GM18505 (cell line): Measurements from ENCODE around the gene PRIMA1.

ENCODE experiments used
- ATAC-seq: cut with Tn5 transposase; IDR thresholded peaks from one replicate; pipeline ENCODE4 v1.9.1; 2021; ENCODE audit not compliant: unreplicated experiment
- POLR2A ChIP-seq: IDR thresholded peaks from 4 replicates; pipeline ENCODE4 v1.6.1; 2011; ENCODE audit warnings: borderline replicate concordance; ENCODE audit not compliant: insufficient read depth, insufficient read length; ENCODE audit errors: extremely low read depth

Gene PRIMA1

GRCh38 chr14:93743270-93744060 is 44.8 kb downstream of the PRIMA1 start:
- no peak for ATAC-seq
- no peak for TF ChIP-seq POLR2A

- TF ChIP-seq POLR2A, result no peak
- no peak for ATAC-seq
These were observed 45.5 kb downstream of the PRIMA1 start for GRCh38 chr14:93742761-93743160.

DNA sequence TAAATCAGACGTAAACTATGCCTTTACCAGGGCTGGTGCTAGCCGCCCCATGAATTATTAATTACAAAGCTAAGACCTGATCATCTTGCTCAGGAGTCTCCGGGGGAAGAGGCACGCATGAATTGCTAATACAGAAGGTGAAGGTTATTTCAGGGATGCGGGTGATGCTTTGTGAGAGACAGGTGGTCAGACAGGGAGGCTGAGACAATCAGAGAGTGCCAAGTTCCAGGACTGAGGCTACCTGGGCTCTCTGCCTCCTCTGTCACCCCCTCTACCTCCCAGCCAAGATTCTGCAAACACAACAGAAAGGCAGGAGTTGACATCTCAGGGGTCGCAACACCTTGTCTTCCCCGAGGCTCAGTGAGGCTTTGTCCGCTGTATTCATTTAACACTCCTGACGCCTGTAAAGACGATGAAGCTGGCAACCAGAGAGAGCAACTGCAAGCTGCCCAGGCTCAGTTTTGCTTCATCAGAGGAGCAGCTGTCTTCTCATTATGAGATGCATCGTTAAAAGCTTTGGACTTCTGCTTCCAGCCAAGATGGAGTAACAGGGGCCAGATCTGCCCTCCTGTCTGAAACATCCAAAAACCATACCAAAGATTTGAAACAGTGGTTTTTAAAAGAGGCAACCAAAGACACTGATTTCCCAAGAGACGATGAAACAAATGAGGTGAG is 46.6 kb downstream of the PRIMA1 start:
- no peak for TF ChIP-seq POLR2A
- no peak for ATAC-seq

GRCh38 chr14:93737634-93738033 is 50.7 kb downstream of the PRIMA1 start:
- ATAC-seq, result no peak
- no peak for TF ChIP-seq POLR2A

DNA sequence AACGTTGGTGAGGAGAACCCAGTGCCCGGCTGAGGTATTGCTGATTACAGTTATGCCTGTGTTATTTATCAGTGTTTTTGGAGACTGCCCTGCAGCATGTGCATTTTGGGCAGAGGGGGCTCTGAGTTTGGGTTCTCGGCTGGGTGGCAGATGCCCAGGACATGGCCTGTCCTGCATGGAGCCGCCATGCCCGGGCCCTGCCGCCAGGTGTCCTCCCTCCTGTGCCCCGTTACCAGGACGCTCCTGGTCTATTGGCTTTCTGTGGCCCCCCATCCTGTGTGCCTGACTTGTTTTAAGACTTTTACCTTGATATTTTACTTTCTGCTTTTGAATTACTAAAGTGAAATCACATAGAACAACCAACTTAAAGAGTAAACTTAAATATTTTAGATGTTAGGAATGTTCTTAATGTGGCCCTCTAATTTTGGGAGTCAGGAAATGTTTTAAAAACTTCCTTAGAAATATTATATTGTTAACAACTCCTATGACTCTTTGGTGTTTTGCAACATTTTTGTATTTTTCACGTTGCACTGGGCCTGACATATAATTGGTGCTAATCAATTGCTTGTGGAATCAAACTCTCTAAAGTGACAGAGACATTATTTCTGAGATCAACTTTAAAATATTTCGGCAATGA is 51.8 kb downstream of the PRIMA1 start:
- no peak for TF ChIP-seq POLR2A
- ATAC-seq, result no peak

DNA sequence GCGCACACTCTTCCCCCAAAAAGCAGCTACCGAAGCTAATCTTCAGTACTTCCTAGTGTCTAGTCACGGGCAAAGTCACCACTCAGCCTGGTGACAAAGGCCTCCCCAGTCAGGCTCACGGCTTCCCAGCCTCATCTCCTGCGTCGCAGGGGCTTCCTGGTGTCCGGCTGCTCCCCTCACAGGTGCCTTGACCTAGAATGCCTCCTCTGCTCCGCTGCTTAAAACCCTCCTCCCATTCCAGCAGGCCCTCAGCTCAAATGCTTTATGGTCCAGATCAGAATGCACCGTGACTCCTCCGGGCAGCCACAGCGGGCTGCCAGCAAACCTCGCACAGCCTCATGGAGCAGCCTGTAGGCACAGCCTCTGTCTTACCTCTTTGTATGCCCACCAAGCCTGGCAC is 53.1 kb downstream of the PRIMA1 start:
- ATAC-seq, result no peak

GRCh38 chr14:93734086-93734822 is 54.0 kb downstream of the PRIMA1 start:
- TF ChIP-seq POLR2A, result no peak
- no peak for ATAC-seq

More for the DNA sequence above, 53.1 kb downstream of the PRIMA1 start:
- TF ChIP-seq POLR2A, result no peak

- ATAC-seq, result no peak
- no peak for TF ChIP-seq POLR2A
These were observed 54.7 kb downstream of the PRIMA1 start for GRCh38 chr14:93733631-93734030.

DNA sequence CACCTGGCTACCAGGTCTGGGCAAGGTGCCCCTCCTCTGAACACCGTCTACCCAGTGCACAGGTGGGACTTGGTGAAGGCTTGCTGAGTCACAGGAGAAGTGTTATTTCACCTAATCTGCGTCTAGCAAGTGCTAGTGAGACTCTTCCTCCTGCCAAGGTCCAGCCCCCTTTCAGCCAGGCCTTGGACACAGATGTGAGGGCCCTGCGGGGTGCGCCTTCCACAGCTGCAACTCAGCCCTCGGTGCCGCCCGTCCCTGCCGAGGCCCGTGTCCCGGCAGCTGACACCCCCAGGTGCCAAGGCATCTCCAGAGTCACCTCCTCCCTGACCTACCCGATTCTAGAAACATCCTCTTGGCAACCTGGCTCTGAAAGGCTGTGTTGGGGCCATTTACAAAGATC is 55.1 kb downstream of the PRIMA1 start:
- ATAC-seq, result no peak
- TF ChIP-seq POLR2A, result no peak

DNA sequence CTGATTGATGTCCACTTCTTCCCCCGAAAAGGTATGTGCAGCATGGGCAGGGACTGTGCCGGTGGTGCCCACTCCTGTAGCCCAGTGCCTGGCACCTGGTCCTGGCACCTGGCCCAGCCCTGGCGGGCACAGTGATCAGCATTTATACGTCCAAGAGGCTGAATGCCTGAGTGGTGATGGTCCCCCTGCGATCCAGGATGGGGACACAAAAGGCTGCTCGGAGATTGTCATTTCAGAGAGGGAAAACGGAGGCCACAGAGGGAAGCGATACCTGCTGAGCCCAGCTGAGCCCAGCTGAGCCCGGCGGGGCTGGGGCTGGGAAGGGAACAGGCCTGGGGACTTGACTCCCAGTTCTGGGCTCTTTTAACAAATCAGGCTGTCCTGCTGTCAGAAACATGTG is 55.8 kb downstream of the PRIMA1 start:
- no peak for ATAC-seq
- no peak for TF ChIP-seq POLR2A

DNA sequence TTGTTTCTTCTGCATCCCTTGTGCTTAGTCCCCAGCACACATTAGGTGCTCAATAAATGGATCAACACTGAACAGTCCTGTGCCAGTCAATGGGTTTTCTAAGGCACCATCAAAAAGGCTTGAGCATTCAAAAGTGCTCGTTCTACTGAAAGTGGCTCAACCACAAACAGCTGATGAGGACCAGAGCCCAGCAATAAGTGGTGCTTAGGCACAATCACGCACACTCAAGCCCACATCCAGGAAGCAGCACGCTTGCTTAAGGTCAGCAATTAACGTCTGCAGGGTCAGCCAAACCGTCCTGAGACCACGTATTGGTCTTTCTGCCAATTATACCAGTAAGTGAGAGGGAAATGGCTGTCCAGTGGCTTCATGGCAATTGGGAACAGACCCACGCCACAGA is 56.5 kb downstream of the PRIMA1 start:
- TF ChIP-seq POLR2A, result no peak
- no peak for ATAC-seq

DNA sequence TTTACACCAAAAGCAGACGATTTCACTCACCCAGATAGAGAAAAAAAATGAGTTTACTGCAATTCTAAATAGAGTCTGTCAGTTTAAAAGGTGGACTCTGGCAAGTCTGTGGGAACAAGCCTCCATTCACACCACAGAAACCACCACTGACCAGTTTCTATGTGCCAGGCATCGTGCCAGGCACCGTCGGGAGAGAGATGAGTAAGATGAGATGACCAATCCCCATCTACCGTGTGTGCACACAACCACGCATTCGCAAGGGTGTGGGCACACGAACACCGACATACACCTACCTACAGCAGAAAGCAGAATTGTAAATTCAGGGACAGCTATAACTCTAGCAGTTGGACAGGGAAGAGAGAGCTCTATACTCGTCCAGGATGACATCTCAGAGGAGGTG is 58.3 kb downstream of the PRIMA1 start:
- no peak for TF ChIP-seq POLR2A
- ATAC-seq, result no peak

GRCh38 chr14:93728651-93729016 is 59.7 kb downstream of the PRIMA1 start:
- no peak for TF ChIP-seq POLR2A
- ATAC-seq, result no peak

DNA sequence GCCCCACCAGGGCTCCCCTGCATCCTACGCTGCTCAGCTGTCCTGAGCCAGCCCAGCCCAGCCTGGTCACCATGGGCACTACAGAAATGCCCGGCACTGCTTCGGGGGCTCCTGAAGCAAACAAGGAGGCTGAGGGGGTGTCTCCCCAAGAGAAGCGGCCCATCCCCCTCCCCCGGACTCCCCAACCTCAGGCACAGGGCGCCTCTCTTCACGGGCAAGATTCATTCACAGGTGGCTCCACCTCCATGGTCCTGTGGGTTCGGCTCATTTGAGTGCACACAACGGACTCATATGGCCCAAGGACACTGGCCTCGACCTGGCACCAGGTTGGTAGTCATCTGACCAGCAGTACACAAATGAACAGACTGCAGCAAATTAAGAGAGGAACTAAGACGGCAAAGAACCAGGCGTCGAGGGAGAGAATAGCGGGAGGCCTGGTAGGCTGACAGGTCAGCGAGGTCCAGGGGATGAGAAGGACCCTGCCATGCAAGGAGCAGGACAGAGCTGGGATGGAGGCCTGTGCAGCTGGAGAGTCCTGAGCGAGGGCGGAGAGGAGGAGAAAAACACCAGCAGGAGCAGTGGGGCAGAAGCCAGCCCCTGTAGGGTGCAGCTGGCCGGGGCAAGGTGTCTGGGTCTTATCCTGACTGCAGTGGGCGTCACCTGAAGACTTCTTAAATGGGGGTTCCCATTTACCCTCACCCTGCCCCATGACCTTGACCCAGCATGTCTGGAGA is 60.2 kb downstream of the PRIMA1 start:
- no peak for TF ChIP-seq POLR2A
- no peak for ATAC-seq
